ENCODE measurements around the gene RHD.

GRCh38 chr1:25257196-25257595 is 15.1 kb upstream of the RHD start:
- TF ChIP-seq, protein P1, sequence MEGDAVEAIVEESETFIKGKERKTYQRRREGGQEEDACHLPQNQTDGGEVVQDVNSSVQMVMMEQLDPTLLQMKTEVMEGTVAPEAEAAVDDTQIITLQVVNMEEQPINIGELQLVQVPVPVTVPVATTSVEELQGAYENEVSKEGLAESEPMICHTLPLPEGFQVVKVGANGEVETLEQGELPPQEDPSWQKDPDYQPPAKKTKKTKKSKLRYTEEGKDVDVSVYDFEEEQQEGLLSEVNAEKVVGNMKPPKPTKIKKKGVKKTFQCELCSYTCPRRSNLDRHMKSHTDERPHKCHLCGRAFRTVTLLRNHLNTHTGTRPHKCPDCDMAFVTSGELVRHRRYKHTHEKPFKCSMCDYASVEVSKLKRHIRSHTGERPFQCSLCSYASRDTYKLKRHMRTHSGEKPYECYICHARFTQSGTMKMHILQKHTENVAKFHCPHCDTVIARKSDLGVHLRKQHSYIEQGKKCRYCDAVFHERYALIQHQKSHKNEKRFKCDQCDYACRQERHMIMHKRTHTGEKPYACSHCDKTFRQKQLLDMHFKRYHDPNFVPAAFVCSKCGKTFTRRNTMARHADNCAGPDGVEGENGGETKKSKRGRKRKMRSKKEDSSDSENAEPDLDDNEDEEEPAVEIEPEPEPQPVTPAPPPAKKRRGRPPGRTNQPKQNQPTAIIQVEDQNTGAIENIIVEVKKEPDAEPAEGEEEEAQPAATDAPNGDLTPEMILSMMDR (IDR thresholded peaks at IDR 0.05), result no peak
- TF ChIP-seq EP300 (IDR thresholded peaks at IDR 0.05), result no peak

All from sigmoid colon (tissue), 4 donors.